Testis (tissue), 2 donors: Measurements from ENCODE around the gene TBATA.

Experiments
- POLR2A ChIP-seq: fragments of 450-650 bp; IDR thresholded peaks from one replicate; pipeline ENCODE4 v1.6.1; 2017; ENCODE audit warnings: antibody characterized with exemption, mild to moderate bottlenecking, moderate library complexity
- TF ChIP-seq, protein P1 (sequence below), 3 experiments: fragments of 450-650 bp in 2 of 3; fragments of 200-600 bp in 1 of 3; sonication (generic) in 1 of 3; IDR thresholded peaks; one replicate each; pipeline ENCODE4 v1.5.1; 2016 to 2019; ENCODE audit warnings: antibody characterized with exemption in 3 of 3, mild to moderate bottlenecking in 2 of 3, moderate library complexity in 1 of 3

GRCh38 chr10:70733051-70733450, 52.1 kb downstream of the TBATA start:
- TF ChIP-seq POLR2A, result no peak
- TF ChIP-seq, protein P1, sequence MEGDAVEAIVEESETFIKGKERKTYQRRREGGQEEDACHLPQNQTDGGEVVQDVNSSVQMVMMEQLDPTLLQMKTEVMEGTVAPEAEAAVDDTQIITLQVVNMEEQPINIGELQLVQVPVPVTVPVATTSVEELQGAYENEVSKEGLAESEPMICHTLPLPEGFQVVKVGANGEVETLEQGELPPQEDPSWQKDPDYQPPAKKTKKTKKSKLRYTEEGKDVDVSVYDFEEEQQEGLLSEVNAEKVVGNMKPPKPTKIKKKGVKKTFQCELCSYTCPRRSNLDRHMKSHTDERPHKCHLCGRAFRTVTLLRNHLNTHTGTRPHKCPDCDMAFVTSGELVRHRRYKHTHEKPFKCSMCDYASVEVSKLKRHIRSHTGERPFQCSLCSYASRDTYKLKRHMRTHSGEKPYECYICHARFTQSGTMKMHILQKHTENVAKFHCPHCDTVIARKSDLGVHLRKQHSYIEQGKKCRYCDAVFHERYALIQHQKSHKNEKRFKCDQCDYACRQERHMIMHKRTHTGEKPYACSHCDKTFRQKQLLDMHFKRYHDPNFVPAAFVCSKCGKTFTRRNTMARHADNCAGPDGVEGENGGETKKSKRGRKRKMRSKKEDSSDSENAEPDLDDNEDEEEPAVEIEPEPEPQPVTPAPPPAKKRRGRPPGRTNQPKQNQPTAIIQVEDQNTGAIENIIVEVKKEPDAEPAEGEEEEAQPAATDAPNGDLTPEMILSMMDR (IDR thresholded peaks at IDR 0.05), result no peak
